Aorta (tissue), 5 donors: ENCODE data around the gene RPS18. TPM values are rescaled to one million over a fixed set of nuclear protein-coding genes. Genes with fewer than 3 reads are reported as not detected.
A peak's percentile ranks its signal among the peaks of the same experiment; 100 is the strongest.

Source experiments
- ATAC-seq: fragments of 200-7000 bp; cut with Tn5 transposase; one replicate; pipeline ENCODE4 v1.9.1; 2022; ENCODE audit warnings: moderate library complexity; ENCODE audit not compliant: low FRiP score
- DNase-seq, 2 donors: peaks; one replicate each; pipeline ENCODE4 v3.0.0-alpha.2; 2020
- H3K27ac ChIP-seq, 2 donors: one replicate each; pipeline ENCODE4 v1.5.1; 2013; ENCODE audit warnings: low read length in 2 of 2, mild to moderate bottlenecking in 2 of 2, moderate library complexity in 2 of 2, control low read depth in 1 of 2, inconsistent platforms in 1 of 2, low read depth in 1 of 2
- H3K27me3 ChIP-seq, 2 donors: one replicate each; pipeline ENCODE4 v1.6.1; 2013; ENCODE audit warnings: control low read depth in 1 of 2, low read length in 1 of 2, mild to moderate bottlenecking in 1 of 2, moderate library complexity in 1 of 2; ENCODE audit not compliant: insufficient read depth in 2 of 2, control insufficient read depth in 1 of 2
- H3K36me3 ChIP-seq, 2 donors: one replicate each; pipeline ENCODE4 v1.6.1; 2013; ENCODE audit warnings: control low read depth in 1 of 2, low read length in 1 of 2, mild to moderate bottlenecking in 1 of 2; ENCODE audit not compliant: insufficient read depth in 2 of 2, control insufficient read depth in 1 of 2
- H3K4me1 ChIP-seq, 2 donors: one replicate each; pipeline ENCODE4 v1.6.1; 2013; ENCODE audit warnings: low read length in 2 of 2, control low read depth in 1 of 2, mild to moderate bottlenecking in 1 of 2, moderate library complexity in 1 of 2; ENCODE audit not compliant: insufficient read depth in 2 of 2, control insufficient read depth in 1 of 2
- H3K4me3 ChIP-seq, 2 donors: one replicate each; pipeline ENCODE4 v1.5.1; 2013; ENCODE audit warnings: low read length in 2 of 2, control low read depth in 1 of 2, mild to moderate bottlenecking in 1 of 2
- H3K9me3 ChIP-seq: one replicate; pipeline ENCODE4 v1.6.1; 2013; ENCODE audit warnings: mild to moderate bottlenecking, low read length; ENCODE audit not compliant: control insufficient read depth
- WGBS, 2 donors: extraction: QIAGEN DNeasy Blood & Tissue Kit; methylation state at CpG; one replicate each; pipeline ENCODE4 v1.1.7; 2013; 5-methylcytosine and 5-hydroxymethylcytosine counted together
- intact Hi-C, 2 donors: fragments of 100-400 bp; cut with DNase I; formaldehyde crosslinking; loops; one replicate each; pipeline versions ENCODE4 v1.14.2 to v1.15.0; 2022
- polyA plus RNA-seq, 2 donors: library from polyadenylated mRNA; stranded (reverse); fragments of 200-250 nt; gene quantifications; one replicate each; pipeline ENCODE4 v1.2.3, GENCODE V29; 2013
- total RNA-seq, 2 donors: library from RNA; stranded (reverse); fragmentation: NEBNext Ultra II Directional; extraction: Animal tissue kit (Norgen Biotek cat#: 25700); gene quantifications; one replicate each; pipeline ENCODE4 v1.2.1, GENCODE V29; 2021
- donor health status: healthy with polysubstance abuse.
- donor health status: Bipolar disorder and iron deficiency.
- donor health status: DM: no; HTN: no; CAD: no.
- donor health status: DM: no; HTN: no; CAD: no.
- donor health status: DM: yes; HTN: yes; CAD: no.

Gene RPS18
- total and polyA plus RNA-seq, 4 donors = 1,497 to 5,431 (median 2,893) TPM

DNA sequence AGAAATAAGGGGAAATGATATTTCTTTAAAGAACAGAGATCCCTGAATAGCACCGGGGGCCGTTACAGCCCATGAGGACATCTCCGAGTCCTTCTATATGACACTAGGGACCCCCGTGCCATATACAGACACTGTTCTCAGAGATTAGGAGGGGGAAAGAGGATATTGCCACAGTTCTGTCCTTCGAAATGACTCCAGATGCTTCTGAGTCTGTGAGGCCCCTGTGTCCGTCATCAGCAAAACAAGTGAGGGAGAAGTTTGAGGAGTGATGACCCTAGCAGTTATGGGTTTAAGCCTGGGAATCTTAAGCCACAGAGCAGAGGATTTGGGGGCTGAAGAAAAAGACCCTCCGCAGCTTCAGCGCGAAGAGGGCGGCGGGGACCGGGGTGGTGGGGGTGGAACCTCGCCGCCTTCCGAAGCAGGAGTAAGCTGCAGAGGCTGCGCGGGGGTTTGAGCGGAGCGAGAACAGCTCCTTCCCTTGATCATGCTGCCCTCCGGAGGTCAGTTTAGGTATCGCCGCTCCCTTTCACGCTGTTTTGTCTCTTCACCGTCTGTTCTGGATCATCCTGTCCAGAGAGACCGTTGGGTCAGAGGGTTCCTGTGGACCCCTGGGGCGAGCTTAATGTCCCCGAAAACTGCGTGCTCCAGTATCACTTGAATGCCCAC is 23.8 kb upstream of the RPS18 start:
- intact Hi-C loops = loop anchor here (1.0 to 5.0 kb wide), 7 partner anchors 35 to 234 kb away; partner anchors contain the start of genes RXRB (in 1 of the 2) and SLC39A7 (in 1 of the 2)
- Histone ChIP-seq H3K36me3 (no peaks in the 10 kb centered on the region), H3K4me1 (no peaks in the 10 kb centered on the region), H3K4me3 (peak overlapping the region in 1 of 2 donors; percentile 36), H3K27ac (peak overlapping the region in 1 of 2 donors; percentile 97), H3K9me3 (no peaks in the 10 kb centered on the region), H3K27me3 (no peaks in the 10 kb centered on the region)
- DNase-seq (peak; percentile 91 to 96), ATAC-seq (peak; percentile 95)
- 1% methylated on average over 28 of the region's 28 CpGs for WGBS, 2 donors

GRCh38 chr6:33248643-33248931 is 23.3 kb upstream of the RPS18 start:
- H3K27me3 ChIP-seq = no peaks in the 10 kb centered on the region
- ATAC-seq (peak; percentile 34), DNase-seq (no peak)
- no peaks in the 10 kb centered on the region for H3K4me1 ChIP-seq
- intact Hi-C loops = loop anchor here (1.0 to 5.0 kb wide), 7 partner anchors 36 to 234 kb away; partner anchors contain the start of genes RXRB (in 1 of the 2) and SLC39A7 (in 1 of the 2)
- peak overlapping the region; percentile 24 to 97 for H3K27ac ChIP-seq
- 0 to 1% methylated on average over 15 to 18 of the region's 18 CpGs for WGBS, 2 donors
- no peaks in the 10 kb centered on the region for H3K9me3 ChIP-seq
- peak overlapping the region in 1 of 2 donors; percentile 35 for H3K4me3 ChIP-seq
- H3K36me3 ChIP-seq = no peaks in the 10 kb centered on the region

DNA sequence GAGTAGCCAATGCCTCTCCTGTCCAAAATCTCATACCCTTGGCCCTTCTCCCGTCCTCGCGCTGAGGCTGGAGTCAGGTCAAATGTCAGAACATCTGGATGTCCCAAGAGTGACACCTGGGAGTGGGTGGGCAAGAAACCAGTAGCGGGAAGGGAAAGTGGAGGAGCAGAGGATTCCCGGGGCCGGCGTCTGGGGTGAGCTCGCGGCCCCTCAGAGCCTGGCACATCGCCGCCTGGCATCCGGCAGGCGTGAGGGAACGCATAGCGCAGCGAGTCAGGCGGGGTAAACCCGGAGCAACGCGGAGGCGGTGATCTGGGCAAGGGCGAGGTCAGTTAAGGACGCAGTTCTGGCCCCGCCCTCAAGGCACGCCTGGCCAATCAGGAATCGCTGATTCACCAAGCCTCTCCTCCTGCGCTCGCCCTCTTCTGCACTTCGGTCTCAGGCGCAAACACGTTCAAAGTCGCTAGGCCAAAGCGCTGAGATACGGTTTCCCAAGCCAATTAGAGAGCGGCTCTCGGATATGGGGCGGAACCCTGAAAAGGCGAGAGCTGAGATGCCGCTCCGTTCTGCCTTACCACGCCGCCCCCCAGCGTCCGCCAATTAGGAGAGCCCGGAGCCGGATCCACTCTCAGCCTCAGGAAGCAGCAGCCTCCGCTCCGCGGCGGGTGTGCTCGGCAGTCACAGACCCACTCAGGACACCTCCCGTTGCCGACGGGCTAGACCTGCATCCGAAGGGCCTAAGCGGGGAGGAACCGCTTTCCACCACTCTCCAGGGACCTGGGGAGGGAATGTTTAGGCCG is 22.7 kb upstream of the RPS18 start:
- no peaks in the 10 kb centered on the region for H3K27me3 ChIP-seq
- intact Hi-C loops = loop anchor here (1.0 to 5.0 kb wide), 8 partner anchors 36 to 235 kb away; partner anchors contain the start of genes RXRB (in 1 of the 2) and SLC39A7 (in 1 of the 2)
- peak; percentile 98 for ATAC-seq
- H3K4me3 ChIP-seq = peak overlapping the region; percentile 44 to 47
- no peaks in the 10 kb centered on the region for H3K36me3 ChIP-seq
- no peaks in the 10 kb centered on the region for H3K9me3 ChIP-seq
- 0% methylated on average over 58 of the region's 58 CpGs for WGBS, 2 donors
- peak; percentile 98 for DNase-seq
- H3K4me1 ChIP-seq = no peaks in the 10 kb centered on the region
- peak overlapping the region; percentile 88 to 97 for H3K27ac ChIP-seq

- WGBS, 2 donors = 3 to 5% methylated on average over 15 of the region's 15 CpGs
- ATAC-seq = peak; percentile 3
- H3K36me3 ChIP-seq = no peaks in the 10 kb centered on the region
- peak overlapping the region; percentile 44 to 47 for H3K4me3 ChIP-seq
- H3K9me3 ChIP-seq = no peaks in the 10 kb centered on the region
- H3K4me1 ChIP-seq = no peaks in the 10 kb centered on the region
- peak in 1 of 2 donors; percentile 53 for DNase-seq
- peak overlapping the region; percentile 88 for H3K27ac ChIP-seq
- intact Hi-C loops = loop anchor here (1.0 to 5.0 kb wide), 6 partner anchors 37 to 233 kb away; partner anchors contain the start of genes RXRB (in 1 of the 2) and SLC39A7 (in 1 of the 2)
- H3K27me3 ChIP-seq = no peaks in the 10 kb centered on the region
Observed at GRCh38 chr6:33249732-33250630, 21.9 kb upstream of the RPS18 start.

DNA sequence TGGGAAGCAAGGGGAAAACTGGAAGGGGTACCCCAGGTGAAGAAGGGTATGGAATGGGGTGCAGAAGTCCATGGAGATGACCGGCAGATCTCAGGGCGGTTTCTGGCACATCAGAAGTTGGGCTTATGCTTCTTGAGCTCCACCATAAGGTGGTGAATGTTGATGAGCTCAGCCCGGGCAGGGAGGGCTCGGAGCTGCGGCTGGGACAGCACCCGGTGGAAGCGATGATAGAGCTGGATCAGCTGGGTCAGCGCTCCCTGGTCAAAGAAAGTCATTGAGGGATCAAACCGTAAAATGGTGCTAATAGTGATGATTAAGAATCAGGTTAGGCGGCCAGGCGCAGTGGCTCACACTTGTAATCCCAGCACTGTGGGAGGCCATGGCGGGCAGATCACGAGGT is 21.1 kb upstream of the RPS18 start:
- H3K27ac ChIP-seq = no peak overlapping the region
- 91 to 97% methylated on average over 13 of the region's 13 CpGs for WGBS, 2 donors
- H3K4me3 ChIP-seq = no peak overlapping the region
- no peak for DNase-seq
- H3K4me1 ChIP-seq = no peaks in the 10 kb centered on the region
- no peaks in the 10 kb centered on the region for H3K36me3 ChIP-seq
- intact Hi-C loops = no loop called here
- no peaks in the 10 kb centered on the region for H3K9me3 ChIP-seq
- ATAC-seq = no peak
- no peaks in the 10 kb centered on the region for H3K27me3 ChIP-seq

GRCh38 chr6:33251395-33252012 is 20.4 kb upstream of the RPS18 start:
- DNase-seq (no peak), ATAC-seq (no peak)
- Histone ChIP-seq H3K4me3 (no peak overlapping the region), H3K27me3 (no peaks in the 10 kb centered on the region), H3K9me3 (no peaks in the 10 kb centered on the region), H3K4me1 (no peaks in the 10 kb centered on the region), H3K27ac (no peak overlapping the region), H3K36me3 (no peaks in the 10 kb centered on the region)
- intact Hi-C loops = no loop called here
- WGBS, 2 donors = 83 to 89% methylated on average over 6 of the region's 6 CpGs

- H3K4me3 ChIP-seq = no peak overlapping the region
- H3K4me1 ChIP-seq = no peaks in the 10 kb centered on the region
- ATAC-seq (no peak), DNase-seq (no peak)
- no peaks in the 10 kb centered on the region for H3K27me3 ChIP-seq
- no peaks in the 10 kb centered on the region for H3K9me3 ChIP-seq
- H3K36me3 ChIP-seq = no peaks in the 10 kb centered on the region
- no peak overlapping the region for H3K27ac ChIP-seq
- intact Hi-C loops = no loop called here
Observed at GRCh38 chr6:33252759-33253158, 19.1 kb upstream of the RPS18 start.

- Histone ChIP-seq H3K27me3 (no peaks in the 10 kb centered on the region), H3K27ac (no peak overlapping the region), H3K9me3 (no peaks in the 10 kb centered on the region), H3K4me1 (no peaks in the 10 kb centered on the region), H3K36me3 (no peaks in the 10 kb centered on the region), H3K4me3 (no peak overlapping the region)
- whole genome bisulfite sequencing, 2 donors = 89 to 90% methylated on average over 4 of the region's 4 CpGs
- ATAC-seq (no peak), DNase-seq (no peak)
- intact Hi-C loops = no loop called here
Observed at GRCh38 chr6:33254591-33254990, 17.3 kb upstream of the RPS18 start.
